Uterus (tissue), 2 donors: ENCODE results near the gene NFE2L1.

Experiments
- POLR2A ChIP-seq, 2 donors: fragments of 450-650 bp; IDR thresholded peaks; one replicate each; pipeline ENCODE4 v1.6.1; 2016; ENCODE audit warnings: antibody characterized with exemption in 2 of 2, mild to moderate bottlenecking in 1 of 2, moderate library complexity in 1 of 2
- TF ChIP-seq, protein P1 (sequence below), 4 experiments: fragments of 200-600 bp in 2 of 4; fragments of 450-650 bp in 2 of 4; sonication (generic) in 2 of 4; IDR thresholded peaks; one replicate each; pipeline ENCODE4 v1.5.1; 2016 to 2019; ENCODE audit warnings: antibody characterized with exemption in 4 of 4, mild to moderate bottlenecking in 2 of 4, moderate library complexity in 1 of 4

DNA sequence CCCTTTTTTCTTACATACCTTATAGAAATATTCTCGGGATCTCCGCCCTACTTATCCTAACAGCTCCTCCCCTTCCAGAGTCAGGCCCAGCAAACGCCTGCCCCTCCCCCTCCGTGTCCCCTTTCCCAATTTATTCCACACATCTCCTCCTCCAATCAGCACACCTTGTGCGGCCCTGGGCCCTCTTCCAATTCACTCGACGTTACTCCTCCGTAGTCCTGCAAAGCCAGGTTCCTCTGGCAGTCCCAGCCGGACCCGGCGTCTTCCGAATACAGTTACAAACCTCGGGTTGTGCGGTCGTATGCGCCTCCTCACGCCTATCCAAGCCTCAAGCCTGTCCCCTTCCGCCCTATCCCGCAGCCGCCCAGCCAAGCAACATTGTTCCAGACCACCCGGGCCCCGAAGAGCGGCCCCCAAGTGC lies 52.4 kb downstream of the NFE2L1 start:
- TF ChIP-seq, protein P1, sequence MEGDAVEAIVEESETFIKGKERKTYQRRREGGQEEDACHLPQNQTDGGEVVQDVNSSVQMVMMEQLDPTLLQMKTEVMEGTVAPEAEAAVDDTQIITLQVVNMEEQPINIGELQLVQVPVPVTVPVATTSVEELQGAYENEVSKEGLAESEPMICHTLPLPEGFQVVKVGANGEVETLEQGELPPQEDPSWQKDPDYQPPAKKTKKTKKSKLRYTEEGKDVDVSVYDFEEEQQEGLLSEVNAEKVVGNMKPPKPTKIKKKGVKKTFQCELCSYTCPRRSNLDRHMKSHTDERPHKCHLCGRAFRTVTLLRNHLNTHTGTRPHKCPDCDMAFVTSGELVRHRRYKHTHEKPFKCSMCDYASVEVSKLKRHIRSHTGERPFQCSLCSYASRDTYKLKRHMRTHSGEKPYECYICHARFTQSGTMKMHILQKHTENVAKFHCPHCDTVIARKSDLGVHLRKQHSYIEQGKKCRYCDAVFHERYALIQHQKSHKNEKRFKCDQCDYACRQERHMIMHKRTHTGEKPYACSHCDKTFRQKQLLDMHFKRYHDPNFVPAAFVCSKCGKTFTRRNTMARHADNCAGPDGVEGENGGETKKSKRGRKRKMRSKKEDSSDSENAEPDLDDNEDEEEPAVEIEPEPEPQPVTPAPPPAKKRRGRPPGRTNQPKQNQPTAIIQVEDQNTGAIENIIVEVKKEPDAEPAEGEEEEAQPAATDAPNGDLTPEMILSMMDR (IDR thresholded peaks at IDR 0.05): peak in 1 of 4 experiments; percentile 2
- no peak for TF ChIP-seq POLR2A (IDR thresholded peaks at IDR 0.05)
